ENCODE results near the gene CALR. TPM values are rescaled to one million over a fixed set of nuclear protein-coding genes. Genes with fewer than 3 reads are reported as not detected.
A peak's percentile ranks its signal among the peaks of the same experiment; 100 is the strongest.

CALR gene
- total and polyA plus RNA-seq, 9 of the 15 experiments (the other 6 are each of a cell fraction or from before 2014, with no cell fraction given) = 126 to 811 (median 642) TPM

DNA sequence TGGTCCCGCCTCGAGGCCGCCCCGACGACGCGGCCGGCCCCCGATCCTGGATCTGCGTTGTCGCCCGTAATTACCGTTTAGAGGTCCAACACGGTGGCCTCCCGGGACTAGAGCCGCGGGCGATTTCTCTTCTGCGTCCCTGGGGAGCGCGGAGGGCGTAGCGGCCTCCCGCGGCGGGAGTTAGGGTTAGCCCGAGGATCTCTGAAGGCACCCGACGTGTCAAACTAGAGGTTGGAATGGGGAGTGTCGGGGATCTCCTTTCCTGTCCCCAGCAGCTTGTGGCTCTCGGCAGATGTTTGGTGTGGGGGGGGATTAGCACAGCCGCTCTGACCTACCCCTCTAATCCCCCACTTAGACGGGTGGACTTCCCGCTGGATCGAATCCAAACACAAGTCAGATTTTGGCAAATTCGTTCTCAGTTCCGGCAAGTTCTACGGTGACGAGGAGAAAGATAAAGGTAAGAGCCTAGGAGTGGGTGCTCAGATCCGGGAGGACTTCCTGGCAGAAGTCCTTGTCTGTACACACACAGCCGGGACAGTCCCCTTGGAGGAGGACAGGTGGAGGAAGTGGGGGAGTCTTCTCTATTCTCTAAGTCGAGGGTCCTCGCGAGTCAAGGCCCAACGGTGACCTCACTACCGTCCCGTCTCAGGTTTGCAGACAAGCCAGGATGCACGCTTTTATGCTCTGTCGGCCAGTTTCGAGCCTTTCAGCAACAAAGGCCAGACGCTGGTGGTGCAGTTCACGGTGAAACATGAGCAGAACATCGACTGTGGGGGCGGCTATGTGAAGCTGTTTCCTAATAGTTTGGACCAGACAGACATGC lies 581 bp downstream of the CALR start:
- H2AFZ ChIP-seq (ENCODE audit: low read depth, low read length) = no peak overlapping the region
- peaks cover 34 to 50% of the 10 kb centered on the region in 2 experiments for H3K4me1 ChIP-seq (replicated peaks in 1 of 2; ENCODE audit: control insufficient read depth in 2 of 2, insufficient read depth in 2 of 2, low read length in 2 of 2)
- ChIA-PET CTCF (ENCODE audit: low intra/inter-chr PET ratio) (no interaction called here), POLR2A (interaction anchor here (0.5 to 2.2 kb wide), 12 partner anchors 9 to 170 kb away, joined by 3 to 11 read pairs (median 3); partner anchors contain the start of genes KLF1 and SYCE2)
- TSS peak; percentile 74 for BruUV-seq (replicated peaks)
- no peaks in the 10 kb centered on the region for H3K9me3 ChIP-seq (replicated peaks; ENCODE audit: control insufficient read depth, insufficient read depth, low read depth, low read length)
- H3K4me2 ChIP-seq (ENCODE audit: insufficient read depth, low read length) = peak overlapping the region; percentile 98
- under 1% methylated on average over 47 of the region's 54 CpGs for WGBS (ENCODE audit: insufficient coverage, low coverage, missing lambda C conversion rate)
- peak overlapping the region; percentile 90 for H3K4me3 ChIP-seq
- intact Hi-C loops (cut with micrococcal nuclease) (loop anchor here (5.0 kb wide), 1 partner anchor 52 kb away; the partner anchor contains the start of gene KLF1), in situ Hi-C loops (cut with MboI) (no loop called here)
- H3K27ac ChIP-seq (ENCODE audit: extremely low read depth, low read depth, low read length) = peak overlapping the region; percentile 94
- FAIRE-seq = peak; percentile 42
- peaks cover 50% of the 10 kb centered on the region for H3K36me3 ChIP-seq (ENCODE audit: control insufficient read depth, insufficient read depth, low read length)
- H3K27me3 ChIP-seq (ENCODE audit: control insufficient read depth in 2 of 2, insufficient read depth in 2 of 2, low read length in 2 of 2) = no peaks in the 10 kb centered on the region
- ATAC-seq = peak; percentile 60
- H3K9me1 ChIP-seq (ENCODE audit: control insufficient read depth, insufficient read depth, low read length) = peaks cover 8% of the 10 kb centered on the region
- DNase-seq (ENCODE audit: extremely low read depth in 1 of 4, low spot score in 3 of 4) = peak in 2 of 4 experiments; percentile 55 to 64
- H3K9ac ChIP-seq (ENCODE audit: insufficient read depth in 1 of 2, low read depth in 2 of 2, low read length in 2 of 2) = peak overlapping the region; percentile 99
- peaks cover 53% of the 10 kb centered on the region for H3K79me2 ChIP-seq (ENCODE audit: control insufficient read depth, insufficient read depth, low read length)
- H4K20me1 ChIP-seq (replicated peaks; ENCODE audit: control insufficient read depth, insufficient read depth, low read length) = peaks cover 31% of the 10 kb centered on the region
- TF ChIP-seq, protein P1, sequence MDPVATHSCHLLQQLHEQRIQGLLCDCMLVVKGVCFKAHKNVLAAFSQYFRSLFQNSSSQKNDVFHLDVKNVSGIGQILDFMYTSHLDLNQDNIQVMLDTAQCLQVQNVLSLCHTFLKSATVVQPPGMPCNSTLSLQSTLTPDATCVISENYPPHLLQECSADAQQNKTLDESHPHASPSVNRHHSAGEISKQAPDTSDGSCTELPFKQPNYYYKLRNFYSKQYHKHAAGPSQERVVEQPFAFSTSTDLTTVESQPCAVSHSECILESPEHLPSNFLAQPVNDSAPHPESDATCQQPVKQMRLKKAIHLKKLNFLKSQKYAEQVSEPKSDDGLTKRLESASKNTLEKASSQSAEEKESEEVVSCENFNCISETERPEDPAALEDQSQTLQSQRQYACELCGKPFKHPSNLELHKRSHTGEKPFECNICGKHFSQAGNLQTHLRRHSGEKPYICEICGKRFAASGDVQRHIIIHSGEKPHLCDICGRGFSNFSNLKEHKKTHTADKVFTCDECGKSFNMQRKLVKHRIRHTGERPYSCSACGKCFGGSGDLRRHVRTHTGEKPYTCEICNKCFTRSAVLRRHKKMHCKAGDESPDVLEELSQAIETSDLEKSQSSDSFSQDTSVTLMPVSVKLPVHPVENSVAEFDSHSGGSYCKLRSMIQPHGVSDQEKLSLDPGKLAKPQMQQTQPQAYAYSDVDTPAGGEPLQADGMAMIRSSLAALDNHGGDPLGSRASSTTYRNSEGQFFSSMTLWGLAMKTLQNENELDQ (CRISPR knock-in tag; IDR thresholded peaks at IDR 0.05; ENCODE audit: borderline replicate concordance) = 0 out of 2 replicates have a peak, but pooled peaks have one; percentile 33
- TF ChIP-seq, protein P2, sequence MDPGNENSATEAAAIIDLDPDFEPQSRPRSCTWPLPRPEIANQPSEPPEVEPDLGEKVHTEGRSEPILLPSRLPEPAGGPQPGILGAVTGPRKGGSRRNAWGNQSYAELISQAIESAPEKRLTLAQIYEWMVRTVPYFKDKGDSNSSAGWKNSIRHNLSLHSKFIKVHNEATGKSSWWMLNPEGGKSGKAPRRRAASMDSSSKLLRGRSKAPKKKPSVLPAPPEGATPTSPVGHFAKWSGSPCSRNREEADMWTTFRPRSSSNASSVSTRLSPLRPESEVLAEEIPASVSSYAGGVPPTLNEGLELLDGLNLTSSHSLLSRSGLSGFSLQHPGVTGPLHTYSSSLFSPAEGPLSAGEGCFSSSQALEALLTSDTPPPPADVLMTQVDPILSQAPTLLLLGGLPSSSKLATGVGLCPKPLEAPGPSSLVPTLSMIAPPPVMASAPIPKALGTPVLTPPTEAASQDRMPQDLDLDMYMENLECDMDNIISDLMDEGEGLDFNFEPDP (CRISPR knock-in tag; IDR thresholded peaks at IDR 0.05) = no peak
- TF ChIP-seq ZZZ3 (IDR thresholded peaks at IDR 0.05) (no peak), HDAC1 (IDR thresholded peaks at IDR 0.05) (peak in 1 of 2 experiments; percentile 68; a peak in 2 of 4 replicates), ZNF174 (CRISPR knock-in tag; IDR thresholded peaks at IDR 0.05) (no peak), STAG1 (CRISPR knock-in tag; IDR thresholded peaks at IDR 0.05; ENCODE audit: borderline replicate concordance) (no peak), CREM (IDR thresholded peaks at IDR 0.05; ENCODE audit: low read depth) (no peak), BRD4 (IDR thresholded peaks at IDR 0.05) (no peak), SRSF7 (optimal IDR thresholded peaks at IDR 0.05; ENCODE audit: low read depth, low read length) (no peak), RUNX1 (IDR thresholded peaks at IDR 0.05; ENCODE audit: low read depth) (no peak), DIDO1 (tag; IDR thresholded peaks at IDR 0.05; ENCODE audit: low read depth) (no peak), ZKSCAN1 (IDR thresholded peaks at IDR 0.05; ENCODE audit: low read depth, low read length) (no peak), MIER1 (IDR thresholded peaks at IDR 0.05; ENCODE audit: low read depth) (no peak), CBX2 (IDR thresholded peaks at IDR 0.05; ENCODE audit: insufficient read depth, low read length, poor library complexity, severe bottlenecking) (no peak), HDGF (IDR thresholded peaks at IDR 0.05) (no peak), GABPA (tag; conservative IDR thresholded peaks at IDR 0.05; ENCODE audit: low read depth) (no peak), GATAD2A (IDR thresholded peaks at IDR 0.05) (no peak)
- TF ChIP-seq, protein P3, sequence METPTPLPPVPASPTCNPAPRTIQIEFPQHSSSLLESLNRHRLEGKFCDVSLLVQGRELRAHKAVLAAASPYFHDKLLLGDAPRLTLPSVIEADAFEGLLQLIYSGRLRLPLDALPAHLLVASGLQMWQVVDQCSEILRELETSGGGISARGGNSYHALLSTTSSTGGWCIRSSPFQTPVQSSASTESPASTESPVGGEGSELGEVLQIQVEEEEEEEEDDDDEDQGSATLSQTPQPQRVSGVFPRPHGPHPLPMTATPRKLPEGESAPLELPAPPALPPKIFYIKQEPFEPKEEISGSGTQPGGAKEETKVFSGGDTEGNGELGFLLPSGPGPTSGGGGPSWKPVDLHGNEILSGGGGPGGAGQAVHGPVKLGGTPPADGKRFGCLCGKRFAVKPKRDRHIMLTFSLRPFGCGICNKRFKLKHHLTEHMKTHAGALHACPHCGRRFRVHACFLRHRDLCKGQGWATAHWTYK (CRISPR knock-in tag; IDR thresholded peaks at IDR 0.05) = no peak
